Epithelial cell of alveolus of lung (primary cell): ENCODE data around the gene CAPS. TPM values are rescaled to one million over a fixed set of nuclear protein-coding genes. Genes with fewer than 3 reads are reported as not detected.

ENCODE experiments used
- total RNA-seq: library from RNA; depleted of rRNA; stranded (reverse); fragments of >200 nt; gene quantifications from 2 replicates; pipeline ENCODE4 v1.2.1, GENCODE V29; 2015

The CAPS gene
- total RNA-seq, result 1.8 and 4.2 TPM in 2 replicates

GRCh38 chr19:5913739-5914357, at the start of gene CAPS:
TSS of gene CAPS (plus strand) at chr19:5914254. CDS start at chr19:5914407, 153 bp downstream.

GRCh38 chr19:5903624-5904351, 10.3 kb upstream of the CAPS start, which contains the start of gene NDUFA11:
TSS of gene NDUFA11 (minus strand) at chr19:5903790. CDS start at chr19:5903708, 82 bp downstream.

GRCh38 chr19:5904352-5905113, 9.5 kb upstream of the CAPS start, which contains the start of gene VMAC:
TSS of gene VMAC (plus strand) at chr19:5904872. CDS start at chr19:5904891, 19 bp downstream.

Other genes with a start within 250 kb of the CAPS start
- 52.5 and 55.5 TPM in 2 replicates for gene MICOS13, start 233.7 kb upstream of the CAPS start, total RNA-seq
- 13.3 and 51.3 TPM in 2 replicates for gene HSD11B1L, start 233.2 kb upstream of the CAPS start, total RNA-seq
- gene RPL36, start 224.0 kb upstream of the CAPS start, total RNA-seq, result 1,098 and 1,956 TPM in 2 replicates
- gene LONP1, start 194.1 kb upstream of the CAPS start, total RNA-seq, result 89.7 and 138 TPM in 2 replicates
- gene CATSPERD, start 193.6 kb upstream of the CAPS start, total RNA-seq, result not detected in 2 replicates
- gene PRR22, start 129.5 kb upstream of the CAPS start, total RNA-seq, result 0.13 and 1.4 TPM in 2 replicates
- gene DUS3L, start 123.1 kb upstream of the CAPS start, total RNA-seq, result 21.7 and 26.7 TPM in 2 replicates
- gene NRTN, start 109.2 kb upstream of the CAPS start, total RNA-seq, result 1.6 TPM in 1 of 2 replicates, not detected in the other
- gene FUT6, start 74.6 kb upstream of the CAPS start, total RNA-seq, result not detected in 2 replicates
- gene FUT3, start 62.8 kb upstream of the CAPS start, total RNA-seq, result 1.0 TPM in 1 of 2 replicates, not detected in the other
- not detected in 2 replicates for gene FUT5, start 43.7 kb upstream of the CAPS start, total RNA-seq
- gene NDUFA11, start 10.5 kb upstream of the CAPS start, total RNA-seq, result 275 and 487 TPM in 2 replicates
- gene VMAC, start 9.4 kb upstream of the CAPS start, total RNA-seq, result 2.3 and 10.9 TPM in 2 replicates
- 44.2 and 46.0 TPM in 2 replicates for gene RANBP3, start 63.9 kb downstream of the CAPS start, total RNA-seq
- gene RFX2, start 196.2 kb downstream of the CAPS start, total RNA-seq, result 2.5 and 3.5 TPM in 2 replicates
- gene ACSBG2, start 221.4 kb downstream of the CAPS start, total RNA-seq, result not detected in 2 replicates